ENCODE results near the gene PSMB10. TPM values are rescaled to one million over a fixed set of nuclear protein-coding genes. Genes with fewer than 3 reads are reported as not detected.
"Not testable (repeated sequence)": the region's sequence is repeated elsewhere in the genome, so short reads cannot be mapped to it uniquely, and the experiment has no call there.

The PSMB10 gene
- total RNA-seq, 1 experiment from 2014 or later, result 39.5 TPM

- Histone ChIP-seq H3K9me3 (ENCODE audit: insufficient read depth, low read depth) (no peaks in the 10 kb centered on the region), H3K9me2 (ENCODE audit: insufficient read depth) (no peaks in the 10 kb centered on the region), H3K4me1 (replicated peaks; ENCODE audit: insufficient read depth) (0 out of 2 replicates have a peak, but pooled peaks cover 4% of the 10 kb centered on the region), H3K79me2 (ENCODE audit: low read depth) (no peaks in the 10 kb centered on the region), H3F3A (ENCODE audit: insufficient read depth, low read depth) (0 out of 2 replicates have a peak, but pooled peaks cover 4% of the 10 kb centered on the region), H3K27ac (no peak overlapping the region), H4K20me1 (ENCODE audit: insufficient read depth) (no peaks in the 10 kb centered on the region), H3K4me3 (no peak overlapping the region), H3K27me3 (ENCODE audit: insufficient read depth, low read depth) (no peaks in the 10 kb centered on the region), H3K4me2 (no peak overlapping the region), H3K36me3 (ENCODE audit: low read depth) (no peaks in the 10 kb centered on the region), H2AFZ (no peak overlapping the region)
- DNase-seq, result no peak
- no peak for TF ChIP-seq CTCF (conservative IDR thresholded peaks at IDR 0.05)
- TF ChIP-seq EZH2 (IDR thresholded peaks at IDR 0.05; ENCODE audit: low read depth), result no peak
- intact Hi-C loops (cut with micrococcal nuclease; ENCODE audit: unreplicated experiment), result no loop called here
- CTCF ChIA-PET, result no interaction called here
- POLR2A ChIA-PET (ENCODE audit: unreplicated experiment), result no interaction called here
- BruUV-seq (replicated peaks), result no TSS peak
Observed at GRCh38 chr16:67975321-67976105, 38.9 kb upstream of the PSMB10 start.

- intact Hi-C loops (cut with micrococcal nuclease; ENCODE audit: unreplicated experiment); DNase-seq; H3K4me2 ChIP-seq; H3K9me2 ChIP-seq (ENCODE audit: insufficient read depth); H2AFZ ChIP-seq; H4K20me1 ChIP-seq (ENCODE audit: insufficient read depth); H3K27ac ChIP-seq; H3F3A ChIP-seq (ENCODE audit: insufficient read depth, low read depth); H3K4me3 ChIP-seq; POLR2A ChIA-PET (ENCODE audit: unreplicated experiment); BruUV-seq (replicated peaks); H3K36me3 ChIP-seq (ENCODE audit: low read depth); CTCF ChIA-PET; H3K4me1 ChIP-seq (replicated peaks; ENCODE audit: insufficient read depth); H3K27me3 ChIP-seq (ENCODE audit: insufficient read depth, low read depth); H3K79me2 ChIP-seq (ENCODE audit: low read depth); H3K9me3 ChIP-seq (ENCODE audit: insufficient read depth, low read depth): not testable (repeated sequence)
Observed at GRCh38 chr16:67972285-67972684, 35.6 kb upstream of the PSMB10 start.

- H2AFZ ChIP-seq, result no peak overlapping the region
- BruUV-seq (replicated peaks), result no TSS peak
- POLR2A ChIA-PET (ENCODE audit: unreplicated experiment), result no interaction called here
- H3K4me3 ChIP-seq, result no peak overlapping the region
- H3K27me3 ChIP-seq (ENCODE audit: insufficient read depth, low read depth), result no peaks in the 10 kb centered on the region
- intact Hi-C loops (cut with micrococcal nuclease; ENCODE audit: unreplicated experiment), result no loop called here
- H3K4me2 ChIP-seq, result no peak overlapping the region
- H3K4me1 ChIP-seq (replicated peaks; ENCODE audit: insufficient read depth), result peaks cover 12% of the 10 kb centered on the region; the same call in 1 of the 2 replicates
- no peak for TF ChIP-seq EZH2 (IDR thresholded peaks at IDR 0.05; ENCODE audit: low read depth)
- TF ChIP-seq CTCF (conservative IDR thresholded peaks at IDR 0.05), result no peak
- H3K36me3 ChIP-seq (ENCODE audit: low read depth), result no peaks in the 10 kb centered on the region
- no peaks in the 10 kb centered on the region for H3K9me3 ChIP-seq (ENCODE audit: insufficient read depth, low read depth)
- H3K9me2 ChIP-seq (ENCODE audit: insufficient read depth), result no peaks in the 10 kb centered on the region
- no peak for DNase-seq
- 0 out of 2 replicates have a peak, but pooled peaks cover 4% of the 10 kb centered on the region for H3F3A ChIP-seq (ENCODE audit: insufficient read depth, low read depth)
- no peaks in the 10 kb centered on the region for H4K20me1 ChIP-seq (ENCODE audit: insufficient read depth)
- CTCF ChIA-PET, result interaction anchor here (0.7 kb wide), 1 partner anchor 293 kb away, joined by 4 read pairs; the partner anchor contains the start of gene SLC7A6
- 0 out of 2 replicates have a peak, but pooled peaks cover 10% of the 10 kb centered on the region for H3K79me2 ChIP-seq (ENCODE audit: low read depth)
- H3K27ac ChIP-seq, result no peak overlapping the region
Observed at GRCh38 chr16:67971111-67971510, 34.5 kb upstream of the PSMB10 start.

All from PC-9 (cell line).